ENCODE results near the gene ABR.

Gene ABR

DNA sequence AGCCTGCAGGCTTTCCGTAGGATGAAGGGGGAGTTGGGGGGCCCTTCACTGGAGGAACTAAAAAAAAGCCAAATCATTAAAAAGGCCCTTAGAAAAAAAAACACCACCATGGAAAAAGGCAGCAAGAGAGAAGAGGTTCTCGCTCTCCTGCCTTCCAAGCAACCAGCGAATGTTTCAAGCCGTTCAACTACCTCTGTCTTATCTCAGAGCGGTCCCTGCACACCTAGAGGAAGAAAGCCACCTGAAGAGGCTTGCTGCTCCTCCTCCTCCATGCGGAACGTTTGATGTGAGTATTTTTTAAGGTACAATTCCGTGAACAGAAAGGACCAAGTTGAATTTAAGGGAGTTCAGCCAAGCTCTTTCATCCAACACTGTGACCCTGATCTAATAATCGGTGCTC, 209.4 kb downstream of the ABR start:
- H3K4me3 ChIP-seq (ENCODE audit: low read depth in 1 of 2, low read length in 2 of 2) = peak overlapping the region; percentile 3 to 50

DNA sequence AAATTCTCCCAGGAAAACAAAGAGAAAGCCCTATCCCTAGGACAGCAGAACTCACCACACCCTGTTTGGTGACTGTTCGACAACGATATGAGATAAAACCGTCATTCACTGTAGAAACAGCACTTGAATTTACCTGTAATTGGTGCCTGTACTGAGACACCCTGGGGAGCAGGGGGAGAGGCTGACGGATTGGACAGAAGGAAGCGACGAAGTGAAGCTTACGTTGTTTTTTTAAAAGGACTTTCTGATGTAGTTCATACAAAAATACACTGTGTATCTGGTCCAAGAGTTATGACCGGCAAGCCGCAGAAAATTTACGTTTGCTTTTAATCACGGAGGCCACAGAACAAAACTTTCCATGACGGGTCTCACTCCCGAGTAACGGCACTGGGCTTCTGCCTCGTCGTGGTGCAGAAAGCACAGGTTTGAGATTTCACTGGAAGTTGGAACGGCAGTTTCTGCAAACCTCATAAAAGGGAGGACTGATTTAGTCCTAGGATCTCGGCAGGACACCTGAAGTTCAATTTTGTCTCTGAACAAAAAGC, 209.9 kb downstream of the ABR start:
- Histone ChIP-seq H3K27me3 (ENCODE audit: control insufficient read depth in 1 of 2, insufficient read depth in 2 of 2, low read length in 2 of 2) (no peaks in the 10 kb centered on the region), H3K9ac (ENCODE audit: low read length) (peak overlapping the region; percentile 77), H3K4me1 (ENCODE audit: insufficient read depth, low read length) (peaks cover 41% of the 10 kb centered on the region), H3K4me3 (ENCODE audit: low read depth in 1 of 2, low read length in 2 of 2) (peak overlapping the region; percentile 3 to 50), H3K36me3 (ENCODE audit: insufficient read depth, low read length) (peaks cover 4% of the 10 kb centered on the region), H3K27ac (ENCODE audit: low read depth, low read length) (peak overlapping the region; percentile 69), H3K9me3 (ENCODE audit: low read length) (no peaks in the 10 kb centered on the region)

More for the DNA sequence above, 209.4 kb downstream of the ABR start:
- Histone ChIP-seq H3K27me3 (ENCODE audit: control insufficient read depth in 1 of 2, insufficient read depth in 2 of 2, low read length in 2 of 2) (no peaks in the 10 kb centered on the region), H3K36me3 (ENCODE audit: insufficient read depth, low read length) (peaks cover 4% of the 10 kb centered on the region), H3K9me3 (ENCODE audit: low read length) (no peaks in the 10 kb centered on the region), H3K27ac (ENCODE audit: low read depth, low read length) (peak overlapping the region; percentile 69), H3K4me1 (ENCODE audit: insufficient read depth, low read length) (peaks cover 41% of the 10 kb centered on the region), H3K9ac (ENCODE audit: low read length) (peak overlapping the region; percentile 77)

- Histone ChIP-seq H3K36me3 (ENCODE audit: insufficient read depth, low read length) (peaks cover 4% of the 10 kb centered on the region), H3K9ac (ENCODE audit: low read length) (peak overlapping the region; percentile 77), H3K27ac (ENCODE audit: low read depth, low read length) (peak overlapping the region; percentile 69), H3K4me3 (ENCODE audit: low read depth in 1 of 2, low read length in 2 of 2) (peak overlapping the region; percentile 3 to 50), H3K4me1 (ENCODE audit: insufficient read depth, low read length) (peaks cover 48% of the 10 kb centered on the region), H3K9me3 (ENCODE audit: low read length) (no peaks in the 10 kb centered on the region), H3K27me3 (ENCODE audit: control insufficient read depth in 1 of 2, insufficient read depth in 2 of 2, low read length in 2 of 2) (no peaks in the 10 kb centered on the region)
Observed at GRCh38 chr17:968812-969730, 210.7 kb downstream of the ABR start.

- H3K4me1 ChIP-seq (ENCODE audit: insufficient read depth, low read length) = peaks cover 64% of the 10 kb centered on the region
- H3K9me3 ChIP-seq (ENCODE audit: low read length) = no peaks in the 10 kb centered on the region
- no peak overlapping the region for H3K4me3 ChIP-seq (ENCODE audit: low read depth in 1 of 2, low read length in 2 of 2)
- peak overlapping the region; percentile 63 for H3K27ac ChIP-seq (ENCODE audit: low read depth, low read length)
- no peaks in the 10 kb centered on the region for H3K27me3 ChIP-seq (ENCODE audit: control insufficient read depth in 1 of 2, insufficient read depth in 2 of 2, low read length in 2 of 2)
- no peaks in the 10 kb centered on the region for H3K36me3 ChIP-seq (ENCODE audit: insufficient read depth, low read length)
- no peak overlapping the region for H3K9ac ChIP-seq (ENCODE audit: low read length)
Observed at GRCh38 chr17:967122-967521, 212.7 kb downstream of the ABR start.

- H3K9me3 ChIP-seq (ENCODE audit: low read length) = no peaks in the 10 kb centered on the region
- H3K27ac ChIP-seq (ENCODE audit: low read depth, low read length) = peak overlapping the region; percentile 77
- peak overlapping the region; percentile 12 for H3K9ac ChIP-seq (ENCODE audit: low read length)
- H3K4me1 ChIP-seq (ENCODE audit: insufficient read depth, low read length) = peaks cover 66% of the 10 kb centered on the region
- H3K36me3 ChIP-seq (ENCODE audit: insufficient read depth, low read length) = no peaks in the 10 kb centered on the region
- peak overlapping the region in 1 of 2 donors; percentile 28 for H3K4me3 ChIP-seq (ENCODE audit: low read depth in 1 of 2, low read length in 2 of 2)
- H3K27me3 ChIP-seq (ENCODE audit: control insufficient read depth in 1 of 2, insufficient read depth in 2 of 2, low read length in 2 of 2) = no peaks in the 10 kb centered on the region
Observed at GRCh38 chr17:965311-965989, 214.3 kb downstream of the ABR start.

- H3K4me3 ChIP-seq (ENCODE audit: low read depth in 1 of 2, low read length in 2 of 2) = peak overlapping the region; percentile 5 to 28
- H3K9ac ChIP-seq (ENCODE audit: low read length) = peak overlapping the region; percentile 12
- peak overlapping the region; percentile 77 for H3K27ac ChIP-seq (ENCODE audit: low read depth, low read length)
- H3K9me3 ChIP-seq (ENCODE audit: low read length) = no peaks in the 10 kb centered on the region
- peaks cover 63% of the 10 kb centered on the region for H3K4me1 ChIP-seq (ENCODE audit: insufficient read depth, low read length)
- no peaks in the 10 kb centered on the region for H3K27me3 ChIP-seq (ENCODE audit: control insufficient read depth in 1 of 2, insufficient read depth in 2 of 2, low read length in 2 of 2)
- no peaks in the 10 kb centered on the region for H3K36me3 ChIP-seq (ENCODE audit: insufficient read depth, low read length)
Observed at GRCh38 chr17:964876-965275, 214.9 kb downstream of the ABR start.

- peaks cover 55% of the 10 kb centered on the region for H3K4me1 ChIP-seq (ENCODE audit: insufficient read depth, low read length)
- peak overlapping the region; percentile 19 for H3K27ac ChIP-seq (ENCODE audit: low read depth, low read length)
- no peaks in the 10 kb centered on the region for H3K27me3 ChIP-seq (ENCODE audit: control insufficient read depth in 1 of 2, insufficient read depth in 2 of 2, low read length in 2 of 2)
- no peaks in the 10 kb centered on the region for H3K36me3 ChIP-seq (ENCODE audit: insufficient read depth, low read length)
- H3K4me3 ChIP-seq (ENCODE audit: low read depth in 1 of 2, low read length in 2 of 2) = no peak overlapping the region
- H3K9ac ChIP-seq (ENCODE audit: low read length) = no peak overlapping the region
- H3K9me3 ChIP-seq (ENCODE audit: low read length) = no peaks in the 10 kb centered on the region
Observed at GRCh38 chr17:962670-963069, 217.1 kb downstream of the ABR start.

DNA sequence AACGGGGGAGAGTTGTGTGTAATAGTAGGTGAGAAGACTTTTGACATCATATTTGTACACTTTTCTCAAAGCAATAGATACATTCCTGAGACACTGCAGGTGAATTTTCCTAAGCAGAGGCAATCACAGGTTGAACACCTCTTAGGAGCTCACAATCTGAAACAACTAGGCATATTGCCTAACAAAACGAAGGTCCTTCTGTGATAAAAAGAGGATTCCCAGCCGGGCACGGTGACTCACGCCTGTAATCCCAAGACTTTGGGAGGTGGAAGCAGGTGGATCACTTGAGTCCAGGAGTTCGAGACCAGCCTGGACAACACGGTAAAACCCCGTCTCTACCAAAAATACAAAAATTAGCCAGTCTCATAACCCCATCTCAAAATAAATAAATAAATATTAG, 217.6 kb downstream of the ABR start:
- H3K4me3 ChIP-seq (ENCODE audit: low read depth in 1 of 2, low read length in 2 of 2) = no peak overlapping the region
- H3K27ac ChIP-seq (ENCODE audit: low read depth, low read length) = peak overlapping the region; percentile 19

GRCh38 chr17:958712-959451, 220.9 kb downstream of the ABR start:
- Histone ChIP-seq H3K4me1 (ENCODE audit: insufficient read depth, low read length) (peaks cover 50% of the 10 kb centered on the region), H3K36me3 (ENCODE audit: insufficient read depth, low read length) (no peaks in the 10 kb centered on the region), H3K9ac (ENCODE audit: low read length) (no peak overlapping the region), H3K27me3 (ENCODE audit: control insufficient read depth in 1 of 2, insufficient read depth in 2 of 2, low read length in 2 of 2) (no peaks in the 10 kb centered on the region), H3K4me3 (ENCODE audit: low read depth in 1 of 2, low read length in 2 of 2) (no peak overlapping the region), H3K27ac (ENCODE audit: low read depth, low read length) (peak overlapping the region; percentile 54), H3K9me3 (ENCODE audit: low read length) (no peaks in the 10 kb centered on the region)

More for the DNA sequence above, 217.6 kb downstream of the ABR start:
- Histone ChIP-seq H3K9me3 (ENCODE audit: low read length) (no peaks in the 10 kb centered on the region), H3K36me3 (ENCODE audit: insufficient read depth, low read length) (no peaks in the 10 kb centered on the region), H3K4me1 (ENCODE audit: insufficient read depth, low read length) (peaks cover 57% of the 10 kb centered on the region), H3K27me3 (ENCODE audit: control insufficient read depth in 1 of 2, insufficient read depth in 2 of 2, low read length in 2 of 2) (no peaks in the 10 kb centered on the region), H3K9ac (ENCODE audit: low read length) (no peak overlapping the region)

- Histone ChIP-seq H3K27ac (ENCODE audit: low read depth, low read length) (peak overlapping the region; percentile 54), H3K4me1 (ENCODE audit: insufficient read depth, low read length) (peaks cover 47% of the 10 kb centered on the region), H3K9ac (ENCODE audit: low read length) (no peak overlapping the region)
Observed at GRCh38 chr17:957856-958421, 221.8 kb downstream of the ABR start.

More at GRCh38 chr17:957856-958421, 221.8 kb downstream of the ABR start:
- no peaks in the 10 kb centered on the region for H3K27me3 ChIP-seq (ENCODE audit: control insufficient read depth in 1 of 2, insufficient read depth in 2 of 2, low read length in 2 of 2)
- H3K36me3 ChIP-seq (ENCODE audit: insufficient read depth, low read length) = no peaks in the 10 kb centered on the region
- no peaks in the 10 kb centered on the region for H3K9me3 ChIP-seq (ENCODE audit: low read length)
- H3K4me3 ChIP-seq (ENCODE audit: low read depth in 1 of 2, low read length in 2 of 2) = no peak overlapping the region

Measured in muscle layer of colon (tissue), 2 donors.